Fibroblast of lung (primary cell): ENCODE results near the gene DUS1L.

Source experiments
- CTCF ChIP-seq, 2 donors: IDR thresholded peaks in 1 of 2; conservative IDR thresholded peaks in 1 of 2; 1 replicate in 1 of 2; 2 replicates in 1 of 2; pipeline ENCODE4 v1.5.1; 2011 to 2012; ENCODE audit warnings: low read length in 2 of 2, control low read depth in 1 of 2, inconsistent platforms in 1 of 2, low read depth in 1 of 2, mild to moderate bottlenecking in 1 of 2
- EZH2 ChIP-seq: IDR thresholded peaks from 2 replicates; pipeline ENCODE4 v1.5.1; 2012; ENCODE audit warnings: low read length, control low read depth, mild to moderate bottlenecking; ENCODE audit errors: missing control alignments

GRCh38 chr17:82106688-82107305 lies 41.2 kb upstream of the DUS1L start:
- TF ChIP-seq CTCF (conservative IDR thresholded peaks at IDR 0.05 in 1 of 2, IDR thresholded peaks at IDR 0.05 in 1 of 2; ENCODE audit: low read depth in 1 of 2, low read length in 2 of 2): no peak
- TF ChIP-seq EZH2: no peak
